ENCODE results near the gene COL8A1.
"Not testable (repeated sequence)": the region's sequence is repeated elsewhere in the genome, so short reads cannot be mapped to it uniquely, and the experiment has no call there.

Gene COL8A1

GRCh38 chr3:99817437-99818240 lies 179.2 kb downstream of the COL8A1 start, which contains the start of gene CMSS1:
Gene CMSS1 (plus strand): TSS chr3:99817862.
- FAIRE-seq: peak; percentile 5

GRCh38 chr3:99818818-99819217 lies 180.4 kb downstream of the COL8A1 start:
- FAIRE-seq: no peak

GRCh38 chr3:99823723-99824711 lies 185.6 kb downstream of the COL8A1 start:
- FAIRE-seq: no peak

GRCh38 chr3:99825004-99825640 lies 186.7 kb downstream of the COL8A1 start:
- FAIRE-seq: no peak

GRCh38 chr3:99829844-99830243 lies 191.4 kb downstream of the COL8A1 start:
- FAIRE-seq: no peak

GRCh38 chr3:99833617-99834205 lies 195.3 kb downstream of the COL8A1 start:
- no peak for FAIRE-seq

- no peak for FAIRE-seq
Observed at GRCh38 chr3:99834211-99834957, 196.0 kb downstream of the COL8A1 start.

- no peak for FAIRE-seq
Observed at GRCh38 chr3:99836681-99837080, 198.3 kb downstream of the COL8A1 start.

GRCh38 chr3:99837715-99838114 lies 199.3 kb downstream of the COL8A1 start:
- FAIRE-seq: no peak

GRCh38 chr3:99838755-99839154 lies 200.4 kb downstream of the COL8A1 start:
- no peak for FAIRE-seq

- FAIRE-seq: no peak
Observed at GRCh38 chr3:99839613-99840012, 201.2 kb downstream of the COL8A1 start.

- FAIRE-seq: not testable (repeated sequence)
Observed at GRCh38 chr3:99841949-99842348, 203.6 kb downstream of the COL8A1 start.

GRCh38 chr3:99842826-99843589 lies 204.6 kb downstream of the COL8A1 start:
- peak; percentile 81 for FAIRE-seq

- FAIRE-seq: no peak
Observed at GRCh38 chr3:99843590-99844258, 205.3 kb downstream of the COL8A1 start.

GRCh38 chr3:99845331-99845730 lies 206.9 kb downstream of the COL8A1 start:
- FAIRE-seq: no peak

GRCh38 chr3:99845999-99846398 lies 207.6 kb downstream of the COL8A1 start:
- FAIRE-seq: no peak

GRCh38 chr3:99846477-99847160 lies 208.2 kb downstream of the COL8A1 start:
- FAIRE-seq: no peak

- no peak for FAIRE-seq
Observed at GRCh38 chr3:99848433-99848832, 210.0 kb downstream of the COL8A1 start.
